Stimulated activated CD4-positive, alpha-beta T cell treated with anti-CD3 and anti-CD28 coated beads, Interleukin-15, amount 100 ng/mL, for 24 hours (primary cell): ENCODE measurements around the gene SPART.

Experiments used
- DNase-seq: peaks from one replicate; pipeline ENCODE4 v3.0.0-alpha.2; 2020

SPART gene

DNA sequence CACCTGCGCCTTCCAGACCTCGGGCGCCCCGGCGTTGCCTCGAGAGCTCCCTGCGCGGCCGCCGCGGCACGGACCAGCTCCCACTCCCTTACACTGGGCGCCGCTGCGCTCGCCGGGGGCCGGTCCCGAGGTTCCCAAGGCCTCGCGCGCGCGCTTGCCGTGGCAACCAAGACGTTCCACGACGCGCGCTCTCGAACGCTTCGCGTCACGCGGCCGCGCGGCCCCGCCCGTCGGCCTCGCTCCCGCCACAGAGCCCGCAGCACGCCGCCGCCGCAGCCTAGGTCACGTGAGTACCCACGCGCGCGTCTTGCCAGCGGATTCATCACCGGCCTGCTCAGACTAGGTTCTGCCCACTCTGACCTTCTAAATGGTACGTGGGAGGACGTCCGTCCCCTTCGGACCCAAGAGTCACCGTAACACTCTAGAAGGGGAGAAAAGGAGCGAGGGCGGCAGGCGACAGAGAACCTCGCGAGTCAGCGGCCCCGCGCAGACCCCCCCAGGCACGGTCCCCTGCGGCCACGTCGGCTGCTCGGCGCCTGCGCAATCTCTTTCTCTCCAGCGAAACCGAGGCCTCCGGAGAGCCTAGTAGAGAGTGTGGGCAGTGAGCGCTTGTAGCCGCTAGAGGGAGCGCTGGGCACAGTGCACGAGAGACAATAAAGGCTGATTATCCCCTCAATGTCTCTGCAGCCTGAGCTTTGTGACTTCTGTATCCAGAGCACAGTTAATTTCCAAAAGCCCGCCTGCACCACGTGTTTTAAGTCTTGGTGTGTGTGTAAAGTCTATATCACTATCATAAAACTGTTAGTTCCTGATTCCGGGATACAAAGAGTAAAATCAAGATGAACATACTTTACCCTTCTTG is at the start of gene SPART:
Gene SPART (minus strand): TSS at position 173 of the 862 bp plus-strand sequence. CDS start 10,564 bp downstream, outside the sequence.
- DNase-seq: peak; percentile 91

- DNase-seq: no peak
These were observed 49.1 kb upstream of the SPART start for GRCh38 chr13:36395280-36395679.

- DNase-seq: no peak
These were observed 39.3 kb upstream of the SPART start for GRCh38 chr13:36385489-36385888.

- no peak for DNase-seq
These were observed 35.8 kb upstream of the SPART start for GRCh38 chr13:36382030-36382429.

GRCh38 chr13:36377826-36378468 is 31.8 kb upstream of the SPART start:
- no peak for DNase-seq

GRCh38 chr13:36374063-36374462 is 27.9 kb upstream of the SPART start:
- DNase-seq: no peak

DNA sequence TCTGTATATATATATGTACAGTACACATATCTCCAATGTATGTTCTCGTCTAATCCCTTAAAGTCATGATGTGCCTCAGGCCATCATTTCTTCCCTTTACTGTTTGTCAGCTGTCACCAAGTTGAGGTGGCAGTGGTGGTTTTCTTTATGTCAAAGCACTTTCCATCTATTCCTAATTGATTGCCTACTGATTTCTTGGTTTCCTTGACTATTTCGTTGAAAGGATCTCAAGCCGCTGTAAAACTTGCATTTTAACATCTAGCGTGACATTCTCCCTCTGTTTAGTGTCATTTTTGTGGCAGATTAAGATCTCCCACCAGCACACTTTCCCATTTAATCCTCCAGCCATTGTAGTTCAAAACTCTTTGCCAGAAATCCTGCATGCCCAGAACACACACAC is 25.0 kb upstream of the SPART start:
- no peak for DNase-seq

GRCh38 chr13:36370108-36370429 is 23.9 kb upstream of the SPART start:
- no peak for DNase-seq

- no peak for DNase-seq
These were observed 23.3 kb upstream of the SPART start for GRCh38 chr13:36369268-36370107.

GRCh38 chr13:36366031-36366430 is 19.8 kb upstream of the SPART start:
- DNase-seq: no peak

DNA sequence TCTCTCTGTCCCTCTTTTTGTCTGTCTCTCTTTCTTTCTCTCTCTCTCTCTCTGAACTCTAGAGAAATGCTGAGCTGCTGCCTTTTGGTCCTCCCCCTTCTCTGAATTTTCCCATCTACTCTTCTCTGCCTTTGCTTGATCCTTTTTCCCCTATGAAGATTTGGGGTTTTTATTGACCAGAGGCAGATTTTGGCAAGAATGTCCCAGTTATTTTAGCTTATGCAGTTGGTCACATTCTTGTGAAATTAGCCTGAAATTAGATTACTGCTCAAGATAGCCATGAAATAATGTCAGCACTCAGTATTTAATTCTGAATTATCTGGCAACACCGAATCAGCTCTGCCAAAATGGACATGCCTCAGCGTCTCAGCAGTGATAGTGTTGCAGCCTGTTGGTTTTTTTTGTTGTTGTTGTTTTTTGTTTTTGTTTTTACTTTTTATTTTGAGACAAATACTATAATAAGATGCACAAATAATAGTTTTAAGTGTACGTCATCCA is 17.2 kb upstream of the SPART start:
- no peak for DNase-seq

DNA sequence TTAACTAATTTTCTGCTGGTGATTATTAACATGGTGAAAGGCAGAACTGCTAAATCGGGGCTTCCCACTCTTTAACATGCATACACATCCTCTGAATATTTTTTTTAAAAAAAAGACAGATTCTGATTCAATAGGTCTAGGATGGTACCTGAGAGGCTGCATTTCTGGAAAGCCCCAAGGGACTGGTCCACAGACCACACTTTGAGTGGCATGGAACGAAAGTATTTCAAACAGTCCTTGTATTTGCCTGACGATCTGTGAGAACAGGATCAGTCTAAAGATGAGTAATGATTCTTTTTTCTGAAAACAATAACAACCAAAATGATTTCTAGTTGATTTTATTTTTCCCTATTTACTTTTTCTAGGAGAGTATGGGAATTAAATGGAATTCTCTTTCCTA is 16.7 kb upstream of the SPART start:
- no peak for DNase-seq

DNA sequence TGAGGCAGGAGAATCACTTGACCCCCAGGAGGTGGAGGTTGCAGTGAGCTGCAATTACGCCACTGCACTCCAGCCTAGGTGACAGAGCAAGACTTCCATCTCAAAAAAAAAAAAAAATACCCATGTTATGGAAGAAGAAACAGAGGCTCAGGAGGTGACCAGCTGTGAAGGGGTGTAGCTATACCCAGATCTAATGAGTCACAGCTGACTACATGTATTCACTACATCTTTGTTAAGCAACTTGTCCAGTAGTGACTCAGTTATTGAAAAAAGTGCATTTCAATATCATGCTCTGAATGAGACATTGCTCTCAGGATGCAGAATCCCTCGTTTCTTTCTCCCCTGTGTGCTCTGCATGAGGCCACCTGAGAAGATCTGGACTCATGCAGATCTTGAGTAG is 16.1 kb upstream of the SPART start:
- DNase-seq: no peak

GRCh38 chr13:36360903-36361302 is 14.7 kb upstream of the SPART start:
- no peak for DNase-seq

DNA sequence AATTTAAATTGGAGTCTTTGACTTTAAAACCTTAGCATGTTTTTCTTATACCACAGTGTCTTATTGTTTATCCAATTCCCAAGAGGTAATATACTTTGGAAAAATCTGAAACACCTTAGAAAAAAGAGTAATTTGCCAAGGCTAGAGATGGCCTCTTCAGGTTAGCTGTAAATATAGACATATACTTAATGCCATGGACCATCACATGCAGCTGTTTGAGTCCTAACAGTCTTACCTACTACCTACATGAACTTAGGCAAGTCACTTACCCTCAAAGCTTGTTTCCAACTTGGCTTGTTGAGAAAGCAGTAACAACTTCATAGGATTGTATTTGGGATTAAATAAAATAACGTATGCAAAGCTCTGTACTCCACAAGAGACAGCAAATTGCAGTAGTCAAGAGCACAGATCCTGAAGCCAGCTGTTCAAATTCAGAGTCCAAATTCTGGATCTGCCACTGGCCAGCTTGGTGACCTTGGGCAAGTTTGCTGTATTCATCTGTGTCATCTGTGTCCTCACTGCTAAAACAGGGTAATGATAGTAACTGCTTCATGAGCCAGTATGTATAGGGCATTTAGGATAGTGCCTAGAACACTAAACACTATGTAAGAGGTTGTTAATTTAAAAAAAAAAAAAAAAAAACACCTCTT is 13.2 kb upstream of the SPART start:
- DNase-seq: no peak

DNA sequence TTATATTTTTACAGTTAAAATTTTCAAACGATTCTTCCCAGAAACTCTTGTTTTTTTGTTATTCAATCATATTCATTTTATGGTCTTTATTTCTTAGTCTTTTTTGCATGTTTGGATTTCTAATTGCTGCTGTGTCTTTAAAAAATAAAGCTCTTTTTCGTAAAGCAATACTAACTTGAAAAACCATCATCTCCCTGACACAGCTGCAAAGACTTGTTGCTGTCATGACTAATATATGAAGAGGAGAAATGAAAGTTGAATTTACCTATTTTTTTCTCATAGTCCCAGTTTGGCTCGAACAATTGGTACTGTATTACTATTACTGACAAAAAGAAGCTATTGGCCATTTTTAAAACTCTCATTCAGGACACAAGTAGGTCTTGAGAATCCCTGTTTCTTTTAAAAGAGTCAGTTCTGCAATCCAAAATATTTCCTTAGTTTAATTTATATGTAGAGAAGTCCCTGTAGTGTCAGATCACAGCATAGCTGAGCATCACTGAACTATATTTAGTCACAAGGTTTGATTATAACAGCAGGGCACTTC is 12.1 kb upstream of the SPART start:
- no peak for DNase-seq

GRCh38 chr13:36357692-36358091 is 11.5 kb upstream of the SPART start:
- DNase-seq: no peak

- DNase-seq: no peak
These were observed 11.0 kb upstream of the SPART start for GRCh38 chr13:36357231-36357630.

DNA sequence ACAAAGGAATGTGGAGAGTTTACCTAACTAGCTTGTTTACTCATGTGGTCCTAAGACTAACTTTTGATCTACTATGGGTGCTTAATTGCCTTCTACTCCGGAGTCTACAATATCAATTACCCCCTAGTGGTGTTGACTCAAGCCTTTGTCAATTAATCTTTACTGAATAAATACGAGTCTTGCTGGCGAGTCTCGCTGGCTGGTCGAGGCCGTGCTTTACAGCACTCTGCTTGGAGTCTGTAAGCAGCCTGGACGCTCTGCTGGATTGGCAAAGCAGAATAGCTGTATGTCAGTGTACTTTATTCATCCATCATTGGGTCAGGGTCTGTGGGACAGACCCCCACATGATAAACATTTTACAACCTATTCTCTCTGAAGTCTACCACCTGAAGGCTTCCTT is 9.9 kb upstream of the SPART start:
- no peak for DNase-seq

DNA sequence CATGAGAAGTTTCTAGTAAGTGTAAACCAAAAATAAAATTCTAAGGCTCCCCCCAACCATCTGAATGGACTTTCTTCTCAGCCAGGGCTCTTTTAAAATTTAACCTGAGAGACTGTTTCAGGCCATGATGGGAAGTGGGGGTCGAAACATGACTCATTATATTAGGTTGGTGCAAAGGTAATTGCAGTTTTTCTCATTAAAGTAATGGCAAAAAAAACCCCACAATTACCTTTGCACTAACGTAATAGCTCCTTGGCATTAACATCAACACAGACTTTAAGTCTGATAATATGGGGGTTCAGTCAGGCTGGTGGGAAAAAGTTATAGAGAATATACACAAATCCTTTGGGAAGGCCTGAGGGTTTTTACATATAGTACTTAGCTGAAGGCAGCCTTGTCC is 9.4 kb upstream of the SPART start:
- no peak for DNase-seq

- no peak for DNase-seq
These were observed 8.8 kb upstream of the SPART start for GRCh38 chr13:36354842-36355623.

GRCh38 chr13:36353001-36353400 is 6.8 kb upstream of the SPART start:
- DNase-seq: no peak
